LNCaP clone FGC (cell line): ENCODE results near the gene ZFP1.
"Not testable (repeated sequence)": the region's sequence is repeated elsewhere in the genome, so short reads cannot be mapped to it uniquely, and the experiment has no call there.

ENCODE experiments used
- DNase-seq: peaks from one replicate; pipeline ENCODE4 v3.0.0-alpha.2; 2011; ENCODE audit warnings: low read depth
- H3K4me3 ChIP-seq: 2 replicates; pipeline ENCODE4 v1.5.1; 2011; ENCODE audit warnings: mild to moderate bottlenecking, low read depth, low read length, control low read depth
- TF ChIP-seq, protein P1 (sequence below): IDR thresholded peaks from 2 replicates; pipeline ENCODE4 v1.5.1; 2012; ENCODE audit warnings: mild to moderate bottlenecking; ENCODE audit not compliant: control insufficient read depth, insufficient read depth; ENCODE audit errors: extremely low read depth

ZFP1 gene

DNA sequence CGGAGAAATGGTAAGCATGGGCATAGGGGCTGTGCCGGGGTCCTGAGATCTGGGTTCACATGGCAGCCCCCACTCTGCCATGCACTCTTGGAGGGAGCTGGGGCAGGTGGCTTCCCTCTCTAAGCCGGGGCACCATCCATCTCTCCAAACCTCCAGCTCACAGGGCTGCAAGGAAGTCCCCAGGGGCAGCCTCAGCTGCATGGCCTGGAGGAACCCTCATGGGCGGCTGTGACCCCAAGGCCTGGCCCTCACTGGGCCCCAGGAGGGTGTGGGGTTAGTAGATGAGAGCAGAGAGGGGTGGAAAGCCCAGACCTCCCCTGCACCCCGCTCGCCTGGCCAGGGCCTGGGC, 56.1 kb downstream of the ZFP1 start:
- TF ChIP-seq, protein P1, sequence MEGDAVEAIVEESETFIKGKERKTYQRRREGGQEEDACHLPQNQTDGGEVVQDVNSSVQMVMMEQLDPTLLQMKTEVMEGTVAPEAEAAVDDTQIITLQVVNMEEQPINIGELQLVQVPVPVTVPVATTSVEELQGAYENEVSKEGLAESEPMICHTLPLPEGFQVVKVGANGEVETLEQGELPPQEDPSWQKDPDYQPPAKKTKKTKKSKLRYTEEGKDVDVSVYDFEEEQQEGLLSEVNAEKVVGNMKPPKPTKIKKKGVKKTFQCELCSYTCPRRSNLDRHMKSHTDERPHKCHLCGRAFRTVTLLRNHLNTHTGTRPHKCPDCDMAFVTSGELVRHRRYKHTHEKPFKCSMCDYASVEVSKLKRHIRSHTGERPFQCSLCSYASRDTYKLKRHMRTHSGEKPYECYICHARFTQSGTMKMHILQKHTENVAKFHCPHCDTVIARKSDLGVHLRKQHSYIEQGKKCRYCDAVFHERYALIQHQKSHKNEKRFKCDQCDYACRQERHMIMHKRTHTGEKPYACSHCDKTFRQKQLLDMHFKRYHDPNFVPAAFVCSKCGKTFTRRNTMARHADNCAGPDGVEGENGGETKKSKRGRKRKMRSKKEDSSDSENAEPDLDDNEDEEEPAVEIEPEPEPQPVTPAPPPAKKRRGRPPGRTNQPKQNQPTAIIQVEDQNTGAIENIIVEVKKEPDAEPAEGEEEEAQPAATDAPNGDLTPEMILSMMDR, result no peak
- H3K4me3 ChIP-seq, result no peak overlapping the region
- DNase-seq, result no peak

DNA sequence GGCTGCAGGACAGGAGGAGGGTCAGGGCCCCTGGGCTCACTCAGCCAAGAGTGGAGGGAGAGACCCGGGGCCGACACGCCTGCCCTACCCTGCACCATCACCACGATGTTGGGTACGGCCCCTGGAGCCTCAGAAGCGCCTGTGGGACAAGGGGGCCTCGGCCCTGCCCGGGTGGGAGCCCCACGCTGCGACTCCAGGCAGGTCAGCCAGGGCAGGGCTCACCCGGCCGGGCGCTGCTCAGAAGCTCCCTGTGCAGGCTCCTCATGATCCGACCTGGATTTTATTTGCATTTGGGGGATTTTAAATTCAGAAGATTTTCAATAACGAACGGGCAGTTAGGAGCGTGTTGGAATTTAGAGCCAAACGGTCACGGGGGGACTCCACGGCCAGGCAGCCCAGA, 56.6 kb downstream of the ZFP1 start:
- DNase-seq, H3K4me3 ChIP-seq: not testable (repeated sequence)

- not testable (repeated sequence) for H3K4me3 ChIP-seq, DNase-seq
These were observed 57.1 kb downstream of the ZFP1 start for GRCh38 chr16:75205438-75205837.

DNA sequence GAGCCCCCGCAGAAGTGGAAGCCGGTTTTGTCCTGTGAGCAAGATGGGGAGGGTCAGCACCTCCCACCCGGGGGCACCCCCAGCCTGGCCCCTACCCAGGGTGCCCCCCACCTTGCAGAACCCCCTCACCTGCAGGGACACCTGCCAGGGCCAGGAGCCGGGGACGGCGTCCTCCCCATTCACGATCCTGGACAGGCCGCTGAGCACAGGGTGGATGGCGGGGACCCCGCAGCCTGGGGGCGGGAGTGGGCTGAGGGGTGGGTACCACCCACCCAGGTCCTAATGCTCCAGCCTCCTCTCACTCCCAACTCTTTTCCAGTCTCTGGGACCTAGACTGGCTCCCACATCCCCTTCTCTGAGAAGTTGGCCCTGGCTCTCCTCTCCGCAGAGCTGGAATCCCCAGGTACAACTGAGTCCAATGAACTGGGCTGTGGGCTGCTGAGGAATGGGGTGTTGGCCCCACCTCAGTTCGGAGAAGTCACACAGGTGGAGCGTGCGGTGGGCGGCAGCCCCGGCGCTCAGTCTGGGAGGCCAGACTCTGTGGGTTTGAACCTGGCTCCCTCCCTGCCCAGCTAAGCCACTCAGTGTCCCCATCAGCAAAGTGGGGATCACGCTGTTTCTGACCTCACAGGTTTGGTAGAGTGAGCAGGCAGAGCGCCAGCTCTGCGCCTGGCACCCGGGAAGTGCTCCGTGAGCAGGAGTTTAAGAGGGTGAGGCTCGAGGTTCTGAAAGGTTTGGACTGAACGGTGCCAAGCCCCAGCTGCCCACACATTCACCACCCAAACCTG, 57.8 kb downstream of the ZFP1 start:
- not testable (repeated sequence) for H3K4me3 ChIP-seq, DNase-seq

DNA sequence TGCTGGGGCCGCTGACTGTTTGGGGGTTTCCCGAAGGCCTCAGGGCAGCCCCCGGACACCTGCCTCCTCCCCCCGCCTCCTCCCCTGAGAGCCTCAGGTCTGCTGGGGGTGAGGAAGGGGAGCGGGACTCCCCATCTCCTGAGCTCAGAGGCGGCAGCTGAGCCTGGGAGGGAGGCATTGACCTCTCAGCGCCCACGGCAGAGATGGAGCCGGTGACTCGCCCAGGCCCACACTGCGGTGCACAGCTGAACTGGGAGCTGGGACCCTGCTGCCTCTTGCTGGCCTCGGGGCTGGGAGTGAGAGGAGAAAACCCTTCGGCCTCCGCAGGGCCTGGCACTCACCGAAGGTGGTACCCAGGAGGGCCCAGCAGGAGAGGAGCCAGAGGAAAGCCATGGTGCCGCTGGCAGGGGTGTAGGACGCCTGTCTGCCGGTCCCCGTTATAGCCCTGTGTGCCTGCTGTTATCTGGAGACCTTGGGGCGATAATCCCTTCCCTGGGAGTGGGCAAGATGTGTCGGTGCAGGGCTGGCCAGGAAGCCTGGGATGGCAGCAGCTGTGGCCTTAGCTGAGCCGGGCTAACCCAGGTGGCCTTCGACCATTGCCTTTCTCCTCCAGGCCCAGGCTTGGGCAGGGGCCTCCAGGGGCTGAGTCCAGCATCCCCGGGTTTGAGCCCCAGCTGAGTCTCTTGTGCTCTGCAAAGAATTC, 58.6 kb downstream of the ZFP1 start, which contains the start of gene CTRB2:
CTRB2 (minus strand) TSS at position 413 of the 703 bp plus-strand sequence; CDS start at position 393, 20 bp downstream.
- TF ChIP-seq, protein P1, result no peak
- no peak for DNase-seq
- no peak within 1 kb of the TSS for H3K4me3 ChIP-seq

GRCh38 chr16:75207831-75208230, 59.5 kb downstream of the ZFP1 start:
- no peak overlapping the region for H3K4me3 ChIP-seq
- DNase-seq, result no peak
- TF ChIP-seq, protein P1, result no peak

DNA sequence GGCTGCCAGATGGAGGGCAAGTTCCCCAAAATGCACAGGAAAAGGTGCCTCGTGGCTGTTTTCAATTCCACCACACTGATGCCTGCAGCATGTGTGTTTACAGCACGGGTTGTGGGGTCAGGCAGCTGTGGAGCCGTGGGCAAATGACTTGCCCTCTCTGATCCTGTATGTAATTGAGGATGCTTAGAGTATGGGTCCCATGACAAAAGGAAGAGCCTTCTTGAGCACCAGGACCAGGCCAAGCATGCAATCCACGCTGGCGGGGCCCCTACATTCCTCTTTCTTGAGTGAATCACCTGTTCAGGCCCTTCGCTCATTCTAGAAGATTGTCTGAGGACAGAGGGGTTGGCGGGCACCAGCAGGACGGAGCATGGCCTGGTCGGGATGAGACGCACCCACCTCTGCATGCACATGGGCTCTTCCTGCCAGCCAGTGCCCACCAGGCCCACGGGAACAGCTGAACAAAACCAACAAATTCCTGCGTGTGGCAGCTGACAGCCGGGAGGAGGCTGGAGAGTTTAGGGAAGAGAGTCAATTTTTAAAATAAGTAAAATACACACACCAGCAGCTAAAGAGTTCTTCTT, 60.0 kb downstream of the ZFP1 start:
- TF ChIP-seq, protein P1, result no peak
- no peak for DNase-seq
- H3K4me3 ChIP-seq, result no peak overlapping the region

- TF ChIP-seq, protein P1, result no peak
- no peak overlapping the region for H3K4me3 ChIP-seq
- DNase-seq, result no peak
These were observed 60.7 kb downstream of the ZFP1 start for GRCh38 chr16:75208861-75209505.

DNA sequence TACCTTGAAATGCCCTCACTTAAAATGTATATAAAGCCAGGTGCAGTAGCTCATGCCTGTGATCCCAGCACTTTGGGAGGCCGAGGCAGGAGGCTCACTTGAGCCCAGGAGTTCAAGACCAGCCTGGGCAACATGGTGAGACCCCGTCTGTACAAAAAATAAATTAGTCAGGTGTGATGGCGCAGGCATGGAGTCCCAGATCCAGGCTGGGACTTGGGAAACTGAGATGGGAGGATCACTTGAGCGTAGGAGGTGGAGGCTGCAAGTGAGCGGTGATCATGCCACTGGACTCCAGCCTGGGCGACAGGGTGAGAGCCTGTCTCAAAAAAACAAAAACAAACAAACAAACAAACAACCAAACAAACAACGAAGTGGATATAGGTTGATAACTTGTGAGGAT, 61.2 kb downstream of the ZFP1 start:
- DNase-seq, H3K4me3 ChIP-seq: not testable (repeated sequence)
